Measurements from ENCODE around the gene BRMS1.

DNA sequence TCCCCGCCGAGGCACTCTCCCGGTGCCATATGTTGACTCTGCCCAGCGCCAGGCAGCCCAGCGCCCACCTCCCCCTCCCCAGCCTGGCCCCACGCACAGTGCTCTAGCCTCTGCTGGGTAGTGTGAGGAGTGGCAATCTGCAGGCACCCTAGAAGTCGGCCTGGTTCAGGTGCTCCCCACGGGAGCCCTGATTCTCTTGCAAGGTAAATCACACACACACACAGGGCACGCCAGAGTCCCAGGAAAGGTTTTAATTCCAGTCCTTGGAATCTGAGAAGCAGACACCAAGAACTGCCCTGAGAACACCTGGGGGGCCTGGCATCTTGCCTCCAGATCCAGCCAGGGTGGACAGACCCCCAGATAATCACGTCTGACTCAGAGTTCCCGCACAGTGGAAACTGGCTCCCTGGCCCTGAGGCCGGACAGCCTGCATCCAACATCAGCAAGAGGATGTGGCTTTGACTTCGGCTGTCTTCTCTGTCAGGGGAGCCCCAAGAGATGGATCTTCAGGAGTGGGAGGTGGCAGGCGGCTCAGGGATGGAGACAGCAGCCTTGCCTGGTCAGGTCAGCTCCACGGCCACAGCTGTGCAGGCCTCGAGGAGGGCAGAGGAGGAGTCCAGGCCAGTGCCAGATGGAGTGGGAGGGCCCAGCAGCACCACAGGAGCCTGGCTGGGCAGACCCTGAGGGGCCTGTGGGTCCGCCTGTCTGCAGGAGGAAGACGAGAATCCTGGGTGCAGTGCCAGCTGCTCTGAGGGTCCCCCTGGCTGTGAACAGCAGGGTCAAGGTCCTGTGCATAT, 7.6 kb downstream of the BRMS1 start:
- TF ChIP-seq POLR2AphosphoS5 (IDR thresholded peaks at IDR 0.05) = no peak
- TF ChIP-seq, protein P1, sequence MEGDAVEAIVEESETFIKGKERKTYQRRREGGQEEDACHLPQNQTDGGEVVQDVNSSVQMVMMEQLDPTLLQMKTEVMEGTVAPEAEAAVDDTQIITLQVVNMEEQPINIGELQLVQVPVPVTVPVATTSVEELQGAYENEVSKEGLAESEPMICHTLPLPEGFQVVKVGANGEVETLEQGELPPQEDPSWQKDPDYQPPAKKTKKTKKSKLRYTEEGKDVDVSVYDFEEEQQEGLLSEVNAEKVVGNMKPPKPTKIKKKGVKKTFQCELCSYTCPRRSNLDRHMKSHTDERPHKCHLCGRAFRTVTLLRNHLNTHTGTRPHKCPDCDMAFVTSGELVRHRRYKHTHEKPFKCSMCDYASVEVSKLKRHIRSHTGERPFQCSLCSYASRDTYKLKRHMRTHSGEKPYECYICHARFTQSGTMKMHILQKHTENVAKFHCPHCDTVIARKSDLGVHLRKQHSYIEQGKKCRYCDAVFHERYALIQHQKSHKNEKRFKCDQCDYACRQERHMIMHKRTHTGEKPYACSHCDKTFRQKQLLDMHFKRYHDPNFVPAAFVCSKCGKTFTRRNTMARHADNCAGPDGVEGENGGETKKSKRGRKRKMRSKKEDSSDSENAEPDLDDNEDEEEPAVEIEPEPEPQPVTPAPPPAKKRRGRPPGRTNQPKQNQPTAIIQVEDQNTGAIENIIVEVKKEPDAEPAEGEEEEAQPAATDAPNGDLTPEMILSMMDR (IDR thresholded peaks at IDR 0.05) = no peak
- no peak for TF ChIP-seq POLR2A (IDR thresholded peaks at IDR 0.05)
